GM18499 (cell line): ENCODE data around the gene SPPL2C.

Experiments
- ATAC-seq: cut with Tn5 transposase; IDR thresholded peaks from one replicate; pipeline ENCODE4 v1.9.1; 2021; ENCODE audit warnings: moderate number of reproducible peaks; ENCODE audit not compliant: insufficient read depth, unreplicated experiment

Gene SPPL2C

GRCh38 chr17:45828171-45828570, 16.5 kb upstream of the SPPL2C start:
- ATAC-seq: no peak

GRCh38 chr17:45828582-45829133, 16.0 kb upstream of the SPPL2C start:
- no peak for ATAC-seq

- no peak for ATAC-seq
Observed at GRCh38 chr17:45833920-45834319, 10.8 kb upstream of the SPPL2C start.

GRCh38 chr17:45834471-45835396, 9.9 kb upstream of the SPPL2C start:
- no peak for ATAC-seq

GRCh38 chr17:45835481-45835880, 9.2 kb upstream of the SPPL2C start:
- ATAC-seq: no peak

- ATAC-seq: no peak
Observed at GRCh38 chr17:45836047-45837044, 8.3 kb upstream of the SPPL2C start.

GRCh38 chr17:45837187-45837586, 7.5 kb upstream of the SPPL2C start:
- ATAC-seq: no peak

GRCh38 chr17:45837603-45838002, 7.1 kb upstream of the SPPL2C start:
- no peak for ATAC-seq

- ATAC-seq: no peak
Observed at GRCh38 chr17:45838751-45839295, 5.9 kb upstream of the SPPL2C start.

- ATAC-seq: no peak
Observed at GRCh38 chr17:45839442-45839841, 5.2 kb upstream of the SPPL2C start.

- ATAC-seq: no peak
Observed at GRCh38 chr17:45841186-45841585, 3.5 kb upstream of the SPPL2C start.

GRCh38 chr17:45841883-45842525, 2.7 kb upstream of the SPPL2C start:
- no peak for ATAC-seq

GRCh38 chr17:45843722-45844121, 959 bp upstream of the SPPL2C start:
- no peak for ATAC-seq

- ATAC-seq: no peak
Observed at GRCh38 chr17:45845376-45846185, 900 bp downstream of the SPPL2C start.

- no peak for ATAC-seq
Observed at GRCh38 chr17:45846223-45846622, 1.5 kb downstream of the SPPL2C start.

- no peak for ATAC-seq
Observed at GRCh38 chr17:45846646-45847045, 2.0 kb downstream of the SPPL2C start.

- ATAC-seq: no peak
Observed at GRCh38 chr17:45847101-45847500, 2.4 kb downstream of the SPPL2C start.

- no peak for ATAC-seq
Observed at GRCh38 chr17:45847747-45848146, 3.1 kb downstream of the SPPL2C start.

GRCh38 chr17:45848405-45848804, 3.7 kb downstream of the SPPL2C start:
- ATAC-seq: no peak
